Esophagus squamous epithelium (tissue), 5 donors: ENCODE data around the gene DTX2. TPM values are rescaled to one million over a fixed set of nuclear protein-coding genes. Genes with fewer than 3 reads are reported as not detected.
"Not testable (repeated sequence)": the region's sequence is repeated elsewhere in the genome, so short reads cannot be mapped to it uniquely, and the experiment has no call there.

ENCODE experiments used
- DNase-seq: peaks from one replicate; lab custom pipeline; 2025; lab: John Stamatoyannopoulos, UW
- H3K27ac ChIP-seq, 4 donors: fragments of 200-600 bp; sonication (generic); one replicate each; pipeline ENCODE4 v1.5.1; 2016 to 2019; ENCODE audit warnings: mild to moderate bottlenecking in 1 of 4
- H3K27me3 ChIP-seq, 4 donors: fragments of 200-600 bp; sonication (generic); 1 replicate in 3 of 4; 2 replicates in 1 of 4; pipeline versions ENCODE4 v1.5.1 to v1.6.0; 2017 to 2021; ENCODE audit warnings: antibody characterized with exemption in 1 of 4
- H3K36me3 ChIP-seq, 3 donors: fragments of 200-600 bp; sonication (generic); one replicate each; pipeline ENCODE4 v1.5.1; 2016 to 2019
- H3K4me1 ChIP-seq, 3 donors: fragments of 200-600 bp; sonication (generic); one replicate each; pipeline ENCODE4 v1.5.1; 2017 to 2019
- H3K4me3 ChIP-seq, 4 donors: fragments of 200-600 bp; sonication (generic); 1 replicate in 3 of 4; 2 replicates in 1 of 4; pipeline ENCODE4 v1.5.1; 2016 to 2019; ENCODE audit warnings: mild to moderate bottlenecking in 2 of 4, moderate library complexity in 1 of 4
- H3K9me3 ChIP-seq, 3 donors: fragments of 200-600 bp; sonication (generic); one replicate each; pipeline ENCODE4 v1.5.1; 2016 to 2019
- POLR2A ChIP-seq, 4 donors: fragments of 450-650 bp; IDR thresholded peaks; one replicate each; pipeline ENCODE4 v1.6.1; 2017; ENCODE audit warnings: antibody characterized with exemption in 4 of 4, mild to moderate bottlenecking in 4 of 4, moderate library complexity in 3 of 4
- WGBS, 2 donors: methylation state at CpG; one replicate each; pipeline ENCODE4 v1.1.5; 2018; 5-methylcytosine and 5-hydroxymethylcytosine counted together
- intact Hi-C: fragments of 100-400 bp; cut with DNase I; formaldehyde crosslinking; loops from one replicate; pipeline ENCODE4 v1.15.0; 2022
- total RNA-seq, 4 donors: library from RNA; depleted of rRNA; stranded (reverse); fragments of >200 nt; gene quantifications; one replicate each; pipeline ENCODE4 v1.1.0, GENCODE V29; 2016
- TF ChIP-seq, protein P1 (sequence below), 6 experiments: fragments of 450-650 bp in 4 of 6; fragments of 200-600 bp in 2 of 6; sonication (generic) in 2 of 6; IDR thresholded peaks; one replicate each; pipeline ENCODE4 v1.5.1; 2016 to 2019; ENCODE audit warnings: antibody characterized with exemption in 6 of 6, mild to moderate bottlenecking in 4 of 6, moderate library complexity in 4 of 6
- donor health status: DM: yes; HTN: yes; CAD: no.

Gene DTX2
- total RNA-seq, 4 donors from 2014 or later = 38.7 to 107 (median 59.7) TPM

GRCh38 chr7:76506081-76506440, 44.6 kb downstream of the DTX2 start:
- intact Hi-C loops = loop anchor here (10.0 kb wide), 1 partner anchor 489 kb away; no protein-coding TSS in a partner anchor
- Histone ChIP-seq H3K4me3 (no peak overlapping the region), H3K9me3 (no peaks in the 10 kb centered on the region), H3K4me1 (peaks cover 10 to 17% (median 12%) of the 10 kb centered on the region in 3 donors), H3K27me3 (no peaks in the 10 kb centered on the region), H3K27ac (no peak overlapping the region), H3K36me3 (peaks cover 11 to 63% (median 15%) of the 10 kb centered on the region in 3 donors)
- WGBS, 2 donors = 75% methylated on average over 2 of the region's 5 CpGs; no CpG with 5 or more reads in 1 of the 2 donors
- TF ChIP-seq, protein P1, sequence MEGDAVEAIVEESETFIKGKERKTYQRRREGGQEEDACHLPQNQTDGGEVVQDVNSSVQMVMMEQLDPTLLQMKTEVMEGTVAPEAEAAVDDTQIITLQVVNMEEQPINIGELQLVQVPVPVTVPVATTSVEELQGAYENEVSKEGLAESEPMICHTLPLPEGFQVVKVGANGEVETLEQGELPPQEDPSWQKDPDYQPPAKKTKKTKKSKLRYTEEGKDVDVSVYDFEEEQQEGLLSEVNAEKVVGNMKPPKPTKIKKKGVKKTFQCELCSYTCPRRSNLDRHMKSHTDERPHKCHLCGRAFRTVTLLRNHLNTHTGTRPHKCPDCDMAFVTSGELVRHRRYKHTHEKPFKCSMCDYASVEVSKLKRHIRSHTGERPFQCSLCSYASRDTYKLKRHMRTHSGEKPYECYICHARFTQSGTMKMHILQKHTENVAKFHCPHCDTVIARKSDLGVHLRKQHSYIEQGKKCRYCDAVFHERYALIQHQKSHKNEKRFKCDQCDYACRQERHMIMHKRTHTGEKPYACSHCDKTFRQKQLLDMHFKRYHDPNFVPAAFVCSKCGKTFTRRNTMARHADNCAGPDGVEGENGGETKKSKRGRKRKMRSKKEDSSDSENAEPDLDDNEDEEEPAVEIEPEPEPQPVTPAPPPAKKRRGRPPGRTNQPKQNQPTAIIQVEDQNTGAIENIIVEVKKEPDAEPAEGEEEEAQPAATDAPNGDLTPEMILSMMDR (IDR thresholded peaks at IDR 0.05) = no peak
- TF ChIP-seq POLR2A (IDR thresholded peaks at IDR 0.05) = no peak
- no peak for DNase-seq

DNA sequence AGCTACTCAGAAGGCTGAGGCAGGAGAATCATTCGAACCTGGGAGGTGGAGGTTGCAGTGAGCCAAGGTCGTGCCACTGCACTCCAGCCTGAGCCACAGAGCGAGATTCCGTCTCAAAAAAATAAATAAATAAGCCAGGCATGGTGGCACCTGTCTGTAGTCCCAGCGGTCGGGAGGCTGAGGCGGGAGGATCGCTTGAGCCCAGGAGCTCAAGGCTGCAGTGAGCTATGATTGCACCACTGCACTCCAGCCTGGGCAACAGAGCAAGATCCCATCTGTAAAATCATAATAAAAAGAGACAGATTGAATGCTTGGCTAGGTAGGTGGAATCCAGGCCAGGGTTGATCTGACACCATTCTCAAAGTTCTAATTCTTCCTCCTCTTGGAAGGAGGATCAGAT, 45.1 kb downstream of the DTX2 start:
- not testable (repeated sequence) for H3K4me3 ChIP-seq, DNase-seq, H3K27ac ChIP-seq, H3K27me3 ChIP-seq, H3K9me3 ChIP-seq
- Histone ChIP-seq H3K4me1 (peaks cover 10 to 22% (median 12%) of the 10 kb centered on the region in 3 donors), H3K36me3 (peaks cover 11 to 61% (median 15%) of the 10 kb centered on the region in 3 donors)
- intact Hi-C loops = loop anchor here (10.0 kb wide), 1 partner anchor 488 kb away; no protein-coding TSS in a partner anchor
- 97 to 98% methylated on average over 5 to 8 of the region's 8 CpGs for WGBS, 2 donors

GRCh38 chr7:76507723-76508406, 46.4 kb downstream of the DTX2 start:
- DNase-seq = no peak
- Histone ChIP-seq H3K4me1 (peaks cover 10 to 26% (median 15%) of the 10 kb centered on the region in 3 donors), H3K4me3 (no peak overlapping the region), H3K27ac (no peak overlapping the region), H3K9me3 (no peaks in the 10 kb centered on the region), H3K27me3 (no peaks in the 10 kb centered on the region), H3K36me3 (peaks cover 8 to 49% (median 11%) of the 10 kb centered on the region in 3 donors)
- WGBS, 2 donors = 73 to 76% methylated on average over 11 of the region's 11 CpGs
- intact Hi-C loops = loop anchor here (10.0 kb wide), 1 partner anchor 487 kb away; no protein-coding TSS in a partner anchor
- no peak for TF ChIP-seq POLR2A (IDR thresholded peaks at IDR 0.05)
- TF ChIP-seq, protein P1 (IDR thresholded peaks at IDR 0.05) = no peak

- H3K4me3 ChIP-seq = peak within 1 kb of the TSS in 3 of 4 donors; percentile 6 to 22 (median 9)
- intact Hi-C loops = loop anchor here (10.0 kb wide), 1 partner anchor 485 kb away; no protein-coding TSS in a partner anchor
- WGBS, 2 donors = 16 to 28% methylated on average over 4 of the region's 20 CpGs
Measured at GRCh38 chr7:76509931-76510877, 48.7 kb downstream of the DTX2 start, which contains the start of gene UPK3B. Gene UPK3B, plus strand, starts transcription at chr7:76510552. Its CDS starts 101 bp downstream, at chr7:76510653.

GRCh38 chr7:76511200-76511910, 49.8 kb downstream of the DTX2 start:
- DNase-seq, H3K27me3 ChIP-seq, H3K4me3 ChIP-seq, H3K27ac ChIP-seq, intact Hi-C loops, H3K9me3 ChIP-seq: not testable (repeated sequence)
- 63 to 65% methylated on average over 3 to 6 of the region's 24 CpGs for WGBS, 2 donors
- H3K36me3 ChIP-seq = peaks cover 0 to 19% (median 0%) of the 10 kb centered on the region in 3 donors
- H3K4me1 ChIP-seq = peaks cover 13 to 43% (median 20%) of the 10 kb centered on the region in 3 donors

More at GRCh38 chr7:76509931-76510877, 48.7 kb downstream of the DTX2 start, which contains the start of gene UPK3B:
- TF ChIP-seq, protein P1 (IDR thresholded peaks at IDR 0.05) = peak in 1 of 6 experiments; percentile 9
- TF ChIP-seq POLR2A (IDR thresholded peaks at IDR 0.05) = no peak
- Histone ChIP-seq H3K27me3 (no peaks in the 10 kb centered on the region), H3K36me3 (peaks cover 6 to 30% (median 11%) of the 10 kb centered on the region in 3 donors), H3K4me1 (peaks cover 13 to 34% (median 20%) of the 10 kb centered on the region in 3 donors), H3K9me3 (no peaks in the 10 kb centered on the region), H3K27ac (peak within 1 kb of the TSS; percentile 41 to 67 (median 60))
- no peak for DNase-seq

DNA sequence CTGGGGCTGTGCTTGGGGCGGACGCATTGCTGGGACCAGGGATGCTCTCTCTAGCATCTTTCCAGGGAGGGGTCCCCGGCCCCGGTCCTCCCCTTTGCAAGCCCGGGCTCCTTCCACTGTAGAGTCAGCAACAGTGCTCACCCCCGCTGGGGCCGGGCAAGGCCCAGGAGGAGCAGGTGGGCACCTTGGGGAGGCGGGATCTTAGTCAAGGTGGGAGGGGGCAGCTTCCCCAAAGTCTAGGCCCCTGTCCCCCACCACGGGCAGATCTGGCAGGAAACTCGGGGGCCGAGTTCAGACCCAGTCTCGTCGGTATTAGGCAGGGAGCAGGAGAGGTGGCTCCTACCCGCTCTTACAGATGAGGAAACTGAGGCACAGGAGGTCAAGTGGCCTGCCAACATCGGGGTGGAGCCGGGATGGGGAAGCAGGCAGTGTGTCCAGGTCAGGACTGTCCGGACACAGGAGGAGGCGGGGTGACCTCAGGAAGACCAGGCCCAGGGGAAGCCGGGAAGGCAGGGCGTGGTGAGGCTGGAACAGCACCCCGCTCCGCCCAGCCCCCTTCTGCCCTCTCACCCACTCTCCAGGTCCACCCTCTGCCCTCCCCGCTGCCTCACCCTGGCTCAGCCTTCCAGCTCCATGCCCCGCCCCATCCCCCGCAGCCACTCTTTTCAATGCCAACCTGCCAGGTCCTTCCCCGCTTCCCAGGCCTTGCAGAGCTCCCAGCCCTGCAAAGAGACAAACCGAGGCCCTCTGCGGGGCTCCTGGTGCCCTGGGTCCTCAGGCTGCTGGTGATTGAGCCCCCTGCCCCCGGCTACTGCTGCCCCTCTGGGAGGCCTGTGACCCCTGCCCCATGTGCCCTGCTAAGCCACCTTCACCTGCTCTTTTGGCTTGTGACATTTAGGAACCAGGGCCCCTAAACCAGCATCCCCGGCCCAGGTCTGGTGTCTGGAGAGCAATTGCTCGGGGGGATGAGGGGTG, 50.7 kb downstream of the DTX2 start:
- H3K9me3 ChIP-seq, DNase-seq, intact Hi-C loops, H3K27me3 ChIP-seq, H3K4me3 ChIP-seq: not testable (repeated sequence)
- no CpG with 5 or more reads among the region's 31 CpGs for WGBS, 2 donors
- H3K4me1 ChIP-seq = peaks cover 13 to 44% (median 20%) of the 10 kb centered on the region in 3 donors
- peak overlapping the region in 2 of 4 donors; percentile 29 to 47 for H3K27ac ChIP-seq
- peaks cover 0 to 10% (median 0%) of the 10 kb centered on the region in 3 donors for H3K36me3 ChIP-seq
